Astrocyte (in vitro differentiated cells and primary cell): ENCODE measurements around the gene SYCE1L. TPM values are rescaled to one million over a fixed set of nuclear protein-coding genes. Genes with fewer than 3 reads are reported as not detected.

Source experiments
- DNase-seq: peaks from one replicate; pipeline ENCODE4 v3.0.0-alpha.2; 2010; ENCODE audit warnings: low read depth
- FAIRE-seq: peaks from 2 replicates; lab custom pipeline; 2011; peaks lifted over from hg19 to GRCh38; lab: Jason Lieb, UNC
- H2AFZ ChIP-seq: 2 replicates; pipeline ENCODE4 v1.6.0; 2012; ENCODE audit warnings: low read depth, low read length, inconsistent platforms
- H3K27ac ChIP-seq: 2 replicates; pipeline ENCODE4 v1.5.1; 2011; ENCODE audit warnings: low read depth, low read length, inconsistent platforms
- H3K27me3 ChIP-seq: 2 replicates; pipeline ENCODE4 v1.6.0; 2011; ENCODE audit warnings: low read length, inconsistent platforms; ENCODE audit not compliant: insufficient read depth
- H3K36me3 ChIP-seq: 2 replicates; pipeline ENCODE4 v1.5.1; 2011; ENCODE audit warnings: low read length, inconsistent platforms; ENCODE audit not compliant: insufficient read depth
- H3K4me1 ChIP-seq: 2 replicates; pipeline ENCODE4 v1.5.1; 2011; ENCODE audit warnings: low read length, inconsistent platforms; ENCODE audit not compliant: insufficient read depth
- H3K4me2 ChIP-seq: 2 replicates; pipeline ENCODE4 v1.6.0; 2012; ENCODE audit warnings: low read length, inconsistent platforms
- H3K4me3 ChIP-seq: 2 replicates; pipeline ENCODE4 v1.5.1; 2011; ENCODE audit warnings: low read depth, mild to moderate bottlenecking, low read length, inconsistent platforms; ENCODE audit not compliant: insufficient read depth
- H3K79me2 ChIP-seq: 2 replicates; pipeline ENCODE4 v1.6.0; 2012; ENCODE audit warnings: mild to moderate bottlenecking, low read length, inconsistent platforms; ENCODE audit not compliant: insufficient read depth
- H3K9ac ChIP-seq: 2 replicates; pipeline ENCODE4 v1.6.0; 2012; ENCODE audit warnings: mild to moderate bottlenecking, low read length, inconsistent platforms
- H3K9me3 ChIP-seq: 2 replicates; pipeline ENCODE4 v1.5.1; 2012; ENCODE audit warnings: low read depth, mild to moderate bottlenecking, low read length, inconsistent platforms; ENCODE audit not compliant: insufficient read depth
- H4K20me1 ChIP-seq: 2 replicates; pipeline ENCODE4 v1.6.0; 2012; ENCODE audit warnings: low read length, inconsistent platforms; ENCODE audit not compliant: insufficient read depth
- H3K27ac Mint-ChIP-seq: one replicate; pipeline ENCODE4 v1.8.0; 2021; ENCODE audit warnings: mild to moderate bottlenecking, mixed read lengths; ENCODE audit not compliant: unreplicated experiment
- H3K27me3 Mint-ChIP-seq: one replicate; pipeline ENCODE4 v1.8.0; 2021; ENCODE audit warnings: low read depth, mixed read lengths; ENCODE audit not compliant: unreplicated experiment
- H3K36me3 Mint-ChIP-seq: one replicate; pipeline ENCODE4 v1.8.0; 2021; ENCODE audit warnings: low read depth, mixed read lengths; ENCODE audit not compliant: unreplicated experiment
- H3K4me1 Mint-ChIP-seq: one replicate; pipeline ENCODE4 v1.8.0; 2021; ENCODE audit warnings: low read depth, mixed read lengths; ENCODE audit not compliant: unreplicated experiment
- H3K4me3 Mint-ChIP-seq: one replicate; pipeline ENCODE4 v1.8.0; 2021; ENCODE audit warnings: mild to moderate bottlenecking, moderate library complexity, mixed read lengths; ENCODE audit not compliant: unreplicated experiment
- H3K9me3 Mint-ChIP-seq: one replicate; pipeline ENCODE4 v1.8.0; 2021; ENCODE audit warnings: mild to moderate bottlenecking, mixed read lengths; ENCODE audit not compliant: unreplicated experiment
- EZH2 ChIP-seq: IDR thresholded peaks from 2 replicates; pipeline ENCODE4 v1.6.1; 2012; ENCODE audit warnings: mild to moderate bottlenecking, low read length, inconsistent platforms; ENCODE audit not compliant: insufficient read depth
- total RNA-seq: library from RNA; stranded (reverse); gene quantifications from 2 replicates; pipeline ENCODE4 v1.2.1, GENCODE V29; 2021
- TF ChIP-seq, protein P1 (sequence below): IDR thresholded peaks from 2 replicates; pipeline ENCODE4 v1.5.1; 2011; ENCODE audit warnings: low read depth, mild to moderate bottlenecking, inconsistent platforms, low read length, moderate library complexity; ENCODE audit not compliant: insufficient read depth

The SYCE1L gene
- total RNA-seq, 1 donor from 2014 or later, result 5.2 TPM

DNA sequence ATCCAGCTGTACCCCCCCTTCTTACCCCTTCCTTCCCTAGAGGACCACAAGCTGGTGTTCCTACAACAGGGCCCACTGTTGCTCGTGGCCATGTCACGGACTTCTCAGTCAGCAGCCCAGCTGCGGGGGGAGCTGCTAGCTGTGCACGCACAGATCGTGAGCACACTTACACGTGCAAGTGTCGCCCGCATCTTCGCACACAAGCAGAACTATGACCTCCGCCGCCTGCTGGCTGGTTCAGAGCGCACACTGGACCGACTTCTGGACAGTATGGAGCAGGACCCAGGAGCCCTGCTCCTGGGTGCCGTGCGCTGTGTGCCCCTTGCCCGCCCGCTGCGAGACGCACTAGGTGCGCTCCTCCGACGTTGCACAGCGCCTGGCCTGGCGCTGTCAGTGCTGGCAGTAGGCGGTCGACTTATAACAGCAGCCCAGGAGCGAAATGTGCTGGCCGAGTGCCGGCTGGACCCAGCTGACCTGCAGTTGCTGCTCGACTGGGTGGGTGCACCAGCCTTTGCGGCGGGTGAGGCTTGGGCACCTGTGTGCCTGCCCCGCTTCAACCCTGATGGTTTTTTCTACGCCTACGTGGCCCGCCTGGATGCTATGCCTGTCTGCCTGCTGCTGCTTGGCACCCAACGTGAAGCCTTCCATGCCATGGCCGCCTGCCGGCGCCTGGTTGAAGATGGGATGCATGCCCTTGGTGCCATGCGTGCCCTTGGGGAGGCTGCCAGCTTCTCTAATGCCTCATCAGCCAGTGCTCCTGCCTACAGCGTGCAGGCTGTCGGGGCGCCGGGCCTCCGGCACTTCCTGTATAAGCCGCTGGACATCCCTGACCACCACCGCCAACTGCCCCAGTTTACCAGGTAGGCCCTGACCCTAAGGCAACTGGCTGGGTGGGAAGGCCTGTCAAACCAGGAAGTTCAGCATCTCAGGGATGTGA lies 4.6 kb upstream of the SYCE1L start:
- peaks cover 39% of the 10 kb centered on the region for H3K79me2 ChIP-seq
- H3K27ac ChIP-seq, result no peak overlapping the region
- H3K4me3 ChIP-seq, result no peak overlapping the region
- no peak overlapping the region for H3K4me2 ChIP-seq
- no peaks in the 10 kb centered on the region for H3K27me3 ChIP-seq
- H3K36me3 ChIP-seq, result peaks cover 15% of the 10 kb centered on the region
- no peak overlapping the region for H2AFZ ChIP-seq
- peaks cover 8% of the 10 kb centered on the region for H4K20me1 ChIP-seq
- Mint-ChIP-seq H3K27ac (no peak overlapping the region), H3K4me3 (no peak overlapping the region), H3K9me3 (no peaks in the 10 kb centered on the region), H3K27me3 (no peaks in the 10 kb centered on the region), H3K36me3 (peaks cover 15% of the 10 kb centered on the region), H3K4me1 (peaks cover 12% of the 10 kb centered on the region)
- FAIRE-seq (no peak), DNase-seq (no peak)
- H3K9me3 ChIP-seq, result no peaks in the 10 kb centered on the region
- no peak overlapping the region for H3K9ac ChIP-seq
- TF ChIP-seq, protein P1, sequence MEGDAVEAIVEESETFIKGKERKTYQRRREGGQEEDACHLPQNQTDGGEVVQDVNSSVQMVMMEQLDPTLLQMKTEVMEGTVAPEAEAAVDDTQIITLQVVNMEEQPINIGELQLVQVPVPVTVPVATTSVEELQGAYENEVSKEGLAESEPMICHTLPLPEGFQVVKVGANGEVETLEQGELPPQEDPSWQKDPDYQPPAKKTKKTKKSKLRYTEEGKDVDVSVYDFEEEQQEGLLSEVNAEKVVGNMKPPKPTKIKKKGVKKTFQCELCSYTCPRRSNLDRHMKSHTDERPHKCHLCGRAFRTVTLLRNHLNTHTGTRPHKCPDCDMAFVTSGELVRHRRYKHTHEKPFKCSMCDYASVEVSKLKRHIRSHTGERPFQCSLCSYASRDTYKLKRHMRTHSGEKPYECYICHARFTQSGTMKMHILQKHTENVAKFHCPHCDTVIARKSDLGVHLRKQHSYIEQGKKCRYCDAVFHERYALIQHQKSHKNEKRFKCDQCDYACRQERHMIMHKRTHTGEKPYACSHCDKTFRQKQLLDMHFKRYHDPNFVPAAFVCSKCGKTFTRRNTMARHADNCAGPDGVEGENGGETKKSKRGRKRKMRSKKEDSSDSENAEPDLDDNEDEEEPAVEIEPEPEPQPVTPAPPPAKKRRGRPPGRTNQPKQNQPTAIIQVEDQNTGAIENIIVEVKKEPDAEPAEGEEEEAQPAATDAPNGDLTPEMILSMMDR, result no peak
- no peak for TF ChIP-seq EZH2
- H3K4me1 ChIP-seq, result peaks cover 4% of the 10 kb centered on the region

DNA sequence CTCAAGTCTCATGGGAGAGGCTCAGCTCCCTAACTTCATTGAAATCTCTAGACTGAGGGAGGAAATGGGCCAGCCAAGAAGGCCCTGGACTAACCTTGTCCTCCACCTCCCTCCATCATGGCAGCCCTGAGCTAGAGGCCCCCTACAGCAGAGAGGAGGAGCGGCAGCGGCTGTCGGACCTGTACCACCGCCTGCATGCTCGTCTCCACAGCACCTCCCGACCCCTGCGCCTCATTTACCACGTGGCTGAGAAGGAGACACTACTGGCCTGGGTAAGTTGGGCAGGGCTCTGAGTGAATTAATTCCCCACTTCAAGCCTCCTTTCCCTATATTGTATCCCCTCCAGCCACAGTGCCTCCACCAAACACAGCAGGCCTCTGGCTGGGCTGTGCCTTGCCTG lies 3.8 kb upstream of the SYCE1L start:
- FAIRE-seq, result no peak
- no peaks in the 10 kb centered on the region for H3K9me3 Mint-ChIP-seq
- H3K36me3 Mint-ChIP-seq, result peaks cover 15% of the 10 kb centered on the region

More for the DNA sequence above, 3.8 kb upstream of the SYCE1L start:
- H3K9me3 ChIP-seq, result no peaks in the 10 kb centered on the region
- peaks cover 39% of the 10 kb centered on the region for H3K79me2 ChIP-seq
- no peak overlapping the region for H3K4me3 ChIP-seq
- H3K27me3 ChIP-seq, result no peaks in the 10 kb centered on the region
- H3K9ac ChIP-seq, result no peak overlapping the region
- H2AFZ ChIP-seq, result no peak overlapping the region
- peaks cover 15% of the 10 kb centered on the region for H3K36me3 ChIP-seq
- H3K27me3 Mint-ChIP-seq, result no peaks in the 10 kb centered on the region
- H3K27ac ChIP-seq, result no peak overlapping the region
- H3K27ac Mint-ChIP-seq, result no peak overlapping the region
- no peak for TF ChIP-seq EZH2
- TF ChIP-seq, protein P1, result no peak
- H4K20me1 ChIP-seq, result peaks cover 8% of the 10 kb centered on the region
- H3K4me3 Mint-ChIP-seq, result no peak overlapping the region
- DNase-seq, result no peak
- peaks cover 12% of the 10 kb centered on the region for H3K4me1 Mint-ChIP-seq
- no peak overlapping the region for H3K4me2 ChIP-seq
- H3K4me1 ChIP-seq, result peaks cover 4% of the 10 kb centered on the region
